Lower lobe of right lung (tissue), 2 donors: ENCODE results near the gene WDR62. TPM values are rescaled to one million over a fixed set of nuclear protein-coding genes. Genes with fewer than 3 reads are reported as not detected.
A peak's percentile ranks its signal among the peaks of the same experiment; 100 is the strongest.

Experiments used
- ATAC-seq, 2 donors: fragments of 200-7000 bp; cut with Tn5 transposase; one replicate each; pipeline ENCODE4 v1.9.1; 2020 to 2022; ENCODE audit warnings: mild to moderate bottlenecking in 2 of 2, moderate library complexity in 2 of 2
- DNase-seq: peaks from one replicate; pipeline ENCODE4 v3.0.0-alpha.2; 2020
- H3K27ac ChIP-seq: fragments of 200-600 bp; one replicate; pipeline ENCODE4 v1.8.0; 2022
- H3K27me3 ChIP-seq: fragments of 200-600 bp; one replicate; pipeline ENCODE4 v1.8.0; 2022; ENCODE audit warnings: low read depth
- H3K36me3 ChIP-seq: fragments of 200-600 bp; one replicate; pipeline ENCODE4 v1.8.0; 2022; ENCODE audit warnings: mild to moderate bottlenecking
- H3K4me1 ChIP-seq: fragments of 200-600 bp; one replicate; pipeline ENCODE4 v1.8.0; 2022
- H3K4me3 ChIP-seq: fragments of 200-600 bp; one replicate; pipeline ENCODE4 v1.8.0; 2022; ENCODE audit warnings: mild to moderate bottlenecking
- H3K9me3 ChIP-seq: fragments of 200-600 bp; one replicate; pipeline ENCODE4 v1.8.0; 2022
- intact Hi-C: fragments of 100-400 bp; cut with DNase I; formaldehyde crosslinking; loops from one replicate; pipeline ENCODE4 v1.11.0; 2022
- total RNA-seq: library from RNA; stranded (reverse); fragmentation: NEBNext Ultra II Directional; extraction: Animal tissue kit (Norgen Biotek cat#: 25700); gene quantifications from one replicate; pipeline ENCODE4 v1.2.1, GENCODE V29; 2021
- TF ChIP-seq, protein P1 (sequence below): fragments of 200-600 bp; IDR thresholded peaks from one replicate; pipeline ENCODE4 v1.8.0; 2022; ENCODE audit warnings: antibody characterized with exemption, mild to moderate bottlenecking
- donor health status: DM: no; HTN: yes; CAD: no; lungs with severe emphysema.

Gene WDR62
- total RNA-seq, 1 donor from 2014 or later = 1.3 TPM

DNA sequence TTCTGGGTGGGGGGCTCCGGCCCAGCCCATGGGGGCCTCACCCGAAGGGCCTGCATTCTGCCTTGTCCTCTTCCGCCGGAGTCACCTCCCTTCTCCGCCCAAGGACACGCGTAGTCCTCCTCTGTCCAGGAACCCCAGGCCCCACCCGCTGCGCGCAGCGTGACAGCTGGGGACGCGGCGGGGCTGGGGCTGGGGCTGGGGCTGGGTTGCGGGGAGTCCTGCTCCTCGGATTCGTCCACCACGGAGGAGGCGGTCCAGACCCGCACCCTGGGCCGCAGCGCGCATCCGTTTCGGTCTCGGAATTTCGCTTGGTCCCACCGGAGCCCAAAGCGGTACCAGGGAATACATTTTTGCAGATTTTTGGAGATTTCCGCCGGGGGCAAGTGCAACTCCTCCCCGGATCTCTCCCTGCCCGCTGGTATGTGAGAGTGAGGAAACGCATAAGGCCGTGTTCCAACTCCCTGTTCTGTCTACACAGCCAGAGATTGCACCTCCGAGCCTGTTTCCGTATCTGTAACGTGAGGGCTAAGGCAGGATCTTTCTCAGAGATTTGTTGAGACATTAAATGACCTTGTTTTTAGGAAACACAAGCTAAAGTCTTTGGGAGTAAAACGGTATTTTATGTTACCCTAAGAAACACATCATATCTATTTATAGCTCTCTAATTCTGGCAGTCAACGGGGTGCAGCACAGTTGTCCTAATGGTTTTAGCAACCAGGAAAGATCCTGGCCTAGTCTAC is 97.8 kb downstream of the WDR62 start, which contains the start of gene COX7A1:
Gene COX7A1, minus strand, starts transcription at position 96 of the 740 bp plus-strand sequence. Its CDS starts 40 bp downstream, at position 56.
- Histone ChIP-seq H3K4me3 (peak within 1 kb of the TSS; percentile 63), H3K27ac (peak within 1 kb of the TSS; percentile 94), H3K36me3 (peaks cover 39% of the 10 kb centered on the region), H3K4me1 (peaks cover 19% of the 10 kb centered on the region), H3K27me3 (no peaks in the 10 kb centered on the region), H3K9me3 (no peaks in the 10 kb centered on the region)
- peak; percentile 74 to 85 for ATAC-seq
- peak; percentile 62 for DNase-seq
- TF ChIP-seq, protein P1, sequence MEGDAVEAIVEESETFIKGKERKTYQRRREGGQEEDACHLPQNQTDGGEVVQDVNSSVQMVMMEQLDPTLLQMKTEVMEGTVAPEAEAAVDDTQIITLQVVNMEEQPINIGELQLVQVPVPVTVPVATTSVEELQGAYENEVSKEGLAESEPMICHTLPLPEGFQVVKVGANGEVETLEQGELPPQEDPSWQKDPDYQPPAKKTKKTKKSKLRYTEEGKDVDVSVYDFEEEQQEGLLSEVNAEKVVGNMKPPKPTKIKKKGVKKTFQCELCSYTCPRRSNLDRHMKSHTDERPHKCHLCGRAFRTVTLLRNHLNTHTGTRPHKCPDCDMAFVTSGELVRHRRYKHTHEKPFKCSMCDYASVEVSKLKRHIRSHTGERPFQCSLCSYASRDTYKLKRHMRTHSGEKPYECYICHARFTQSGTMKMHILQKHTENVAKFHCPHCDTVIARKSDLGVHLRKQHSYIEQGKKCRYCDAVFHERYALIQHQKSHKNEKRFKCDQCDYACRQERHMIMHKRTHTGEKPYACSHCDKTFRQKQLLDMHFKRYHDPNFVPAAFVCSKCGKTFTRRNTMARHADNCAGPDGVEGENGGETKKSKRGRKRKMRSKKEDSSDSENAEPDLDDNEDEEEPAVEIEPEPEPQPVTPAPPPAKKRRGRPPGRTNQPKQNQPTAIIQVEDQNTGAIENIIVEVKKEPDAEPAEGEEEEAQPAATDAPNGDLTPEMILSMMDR = no peak
- intact Hi-C loops = no loop called here

DNA sequence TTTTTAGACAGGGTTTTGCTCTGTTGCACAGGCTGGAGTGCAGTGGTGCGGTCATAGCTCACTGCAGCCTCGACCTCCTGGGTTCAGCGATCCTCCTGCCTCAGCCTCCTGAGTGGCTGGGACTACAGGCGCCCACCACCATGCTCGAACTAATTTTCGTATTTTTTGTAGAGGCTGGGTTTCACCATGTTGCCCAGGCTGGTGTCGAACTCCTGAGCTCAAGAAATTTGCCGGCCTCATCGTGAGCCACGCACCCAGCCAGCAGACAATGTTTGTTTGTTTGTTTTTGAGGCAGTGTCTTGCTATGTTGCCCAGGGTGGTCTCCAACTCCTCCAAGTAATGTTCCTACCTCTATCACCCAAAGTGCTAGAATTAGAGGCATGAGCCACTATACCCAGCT is 98.4 kb downstream of the WDR62 start:
- Histone ChIP-seq H3K27me3 (no peaks in the 10 kb centered on the region), H3K4me1 (peaks cover 19% of the 10 kb centered on the region), H3K4me3 (peak overlapping the region; percentile 63), H3K36me3 (peaks cover 33% of the 10 kb centered on the region), H3K9me3 (no peaks in the 10 kb centered on the region), H3K27ac (peak overlapping the region; percentile 94)
- no peak for DNase-seq
- TF ChIP-seq, protein P1 = no peak
- intact Hi-C loops = no loop called here
- ATAC-seq = no peak

Other genes with a start within 250 kb of the WDR62 start
- gene PRODH2, start 242.1 kb upstream of the WDR62 start, total RNA-seq = not detected
- not detected for gene NPHS1, start 202.4 kb upstream of the WDR62 start, total RNA-seq
- gene KIRREL2, start 198.0 kb upstream of the WDR62 start, total RNA-seq = 0.12 TPM
- gene APLP1, start 186.3 kb upstream of the WDR62 start, total RNA-seq = 2.1 TPM
- gene NFKBID, start 154.4 kb upstream of the WDR62 start, total RNA-seq = 17.2 TPM
- 43.3 TPM for gene HCST, start 152.4 kb upstream of the WDR62 start, total RNA-seq
- gene TYROBP, start 146.6 kb upstream of the WDR62 start, total RNA-seq = 460 TPM
- gene LRFN3, start 118.5 kb upstream of the WDR62 start, total RNA-seq = 14.6 TPM
- gene SDHAF1, start 59.7 kb upstream of the WDR62 start, total RNA-seq = 14.4 TPM
- gene SYNE4, start 46.1 kb upstream of the WDR62 start, total RNA-seq = 8.9 TPM
- 21.0 TPM for gene ALKBH6, start 40.7 kb upstream of the WDR62 start, total RNA-seq
- gene CLIP3, start 22.0 kb upstream of the WDR62 start, total RNA-seq = 8.1 TPM
- gene THAP8, start 612 bp upstream of the WDR62 start, total RNA-seq = 5.5 TPM
- gene OVOL3, start 56.2 kb downstream of the WDR62 start, total RNA-seq = not detected
- gene POLR2I, start 60.0 kb downstream of the WDR62 start, total RNA-seq = 38.7 TPM
- gene TBCB, start 60.6 kb downstream of the WDR62 start, total RNA-seq = 90.2 TPM
- 584 TPM for gene CAPNS1, start 85.2 kb downstream of the WDR62 start, total RNA-seq
- gene COX7A1, start 97.5 kb downstream of the WDR62 start, total RNA-seq = 64.2 TPM
- gene ZNF565, start 159.8 kb downstream of the WDR62 start, total RNA-seq = 3.7 TPM
- 37.3 TPM for gene ZNF146, start 160.2 kb downstream of the WDR62 start, total RNA-seq